Effector CD4-positive, alpha-beta T cell (primary cell): ENCODE data around the gene FOXP4.

ENCODE experiments used
- DNase-seq: peaks from one replicate; pipeline ENCODE4 v3.0.0-alpha.2; 2020

The FOXP4 gene

DNA sequence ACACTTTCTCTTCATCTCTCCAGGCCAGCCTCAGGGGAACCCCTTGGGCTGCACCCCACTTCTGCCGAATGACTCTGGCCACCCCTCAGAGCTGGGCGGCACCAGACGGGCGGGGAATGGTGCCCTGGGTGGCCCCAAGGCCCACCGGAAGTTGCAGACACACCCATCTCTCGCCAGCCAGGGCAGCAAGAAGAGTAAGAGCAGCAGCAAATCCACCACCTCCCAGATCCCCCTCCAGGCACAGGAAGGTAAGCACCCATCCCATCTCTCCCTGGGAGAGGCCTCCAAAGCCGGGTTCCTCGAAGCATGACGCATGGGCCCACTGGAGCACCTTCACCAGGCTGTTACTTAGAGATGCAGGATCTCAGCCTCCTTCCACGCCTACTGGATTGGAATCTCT, 103.4 kb downstream of the FOXP4 start:
- DNase-seq = no peak

- no peak for DNase-seq
These were observed 103.9 kb downstream of the FOXP4 start for GRCh38 chr6:41650120-41650519.

DNA sequence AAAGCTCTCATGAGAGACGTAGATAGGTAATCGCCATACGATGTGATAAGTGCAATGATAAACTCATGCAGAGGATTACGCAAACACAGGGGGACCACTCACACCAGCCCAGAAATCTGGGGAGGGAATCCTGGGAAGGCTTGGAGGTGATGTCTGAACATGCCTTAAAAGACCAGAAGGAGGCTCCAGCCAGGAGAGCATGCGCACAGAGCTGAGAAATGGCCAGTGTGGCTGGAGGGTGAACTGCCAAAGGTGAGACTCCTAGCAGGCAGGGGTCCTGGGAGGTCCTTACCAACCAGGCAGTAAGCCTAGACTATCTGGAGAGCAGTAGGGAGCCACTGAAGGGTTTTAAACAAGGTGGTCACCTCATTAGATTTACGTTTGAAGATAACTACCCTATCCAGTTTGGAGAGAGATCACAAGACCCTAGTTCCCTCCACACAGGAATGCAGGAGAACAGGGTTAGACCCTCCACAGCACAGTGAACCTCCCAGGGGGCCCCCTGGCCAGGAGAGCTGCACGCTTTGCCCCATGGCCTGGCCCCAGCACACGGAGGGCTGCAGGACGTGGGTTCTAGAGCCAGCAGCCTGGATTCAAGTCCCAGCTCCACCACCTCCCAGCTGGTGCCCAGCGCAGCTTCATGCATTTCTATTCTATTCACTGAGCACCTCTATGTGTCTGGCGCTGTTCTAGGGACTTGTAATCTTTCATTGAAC, 105.2 kb downstream of the FOXP4 start:
- no peak for DNase-seq
